GM19438 (cell line): Measurements from ENCODE around the gene PET100.
"Not testable (repeated sequence)": the region's sequence is repeated elsewhere in the genome, so short reads cannot be mapped to it uniquely, and the experiment has no call there.

Source experiments
- ATAC-seq: cut with Tn5 transposase; IDR thresholded peaks from one replicate; pipeline ENCODE4 v1.9.1; 2021; ENCODE audit warnings: low read depth; ENCODE audit not compliant: unreplicated experiment

Gene PET100

GRCh38 chr19:7631577-7631976 is 2.0 kb downstream of the PET100 start:
- ATAC-seq: no peak

- ATAC-seq: no peak
Observed at GRCh38 chr19:7632340-7633203, 3.0 kb downstream of the PET100 start.

- no peak for ATAC-seq
Observed at GRCh38 chr19:7633698-7634097, 4.1 kb downstream of the PET100 start, which contains the start of gene PCP2. TSS of gene PCP2 (minus strand) at chr19:7633719. CDS start at chr19:7633457, 262 bp downstream.

- no peak for ATAC-seq
Observed at GRCh38 chr19:7635670-7636069, 6.1 kb downstream of the PET100 start.

- ATAC-seq: no peak
Observed at GRCh38 chr19:7636317-7636690, 6.7 kb downstream of the PET100 start.

- peak; percentile 60 for ATAC-seq
Observed at GRCh38 chr19:7636691-7637373, 7.2 kb downstream of the PET100 start, which contains the start of gene STXBP2. TSS of gene STXBP2 (plus strand) at chr19:7637110. CDS start at chr19:7637150, 40 bp downstream.

GRCh38 chr19:7637374-7638256 is 8.0 kb downstream of the PET100 start:
- ATAC-seq: peak; percentile 28

- ATAC-seq: no peak
Observed at GRCh38 chr19:7638802-7639465, 9.3 kb downstream of the PET100 start.

GRCh38 chr19:7639863-7640348 is 10.3 kb downstream of the PET100 start:
- no peak for ATAC-seq

GRCh38 chr19:7640803-7641202 is 11.2 kb downstream of the PET100 start:
- ATAC-seq: no peak

- ATAC-seq: no peak
Observed at GRCh38 chr19:7641290-7642276, 12.0 kb downstream of the PET100 start.

GRCh38 chr19:7642295-7643030 is 12.9 kb downstream of the PET100 start:
- ATAC-seq: no peak

GRCh38 chr19:7643031-7643415 is 13.4 kb downstream of the PET100 start:
- ATAC-seq: no peak

GRCh38 chr19:7643629-7644549 is 14.3 kb downstream of the PET100 start:
- ATAC-seq: not testable (repeated sequence)

- no peak for ATAC-seq
Observed at GRCh38 chr19:7644550-7644877, 14.9 kb downstream of the PET100 start.

- no peak for ATAC-seq
Observed at GRCh38 chr19:7645163-7645562, 15.6 kb downstream of the PET100 start.
